GM12874 (cell line): ENCODE measurements around the gene ABHD14A.

Source experiments
- CTCF ChIP-seq: IDR thresholded peaks from 2 replicates; pipeline ENCODE4 v1.5.1; 2011; ENCODE audit warnings: low read depth, mild to moderate bottlenecking, control low read depth, low read length, moderate library complexity; ENCODE audit not compliant: insufficient read depth

Gene ABHD14A

GRCh38 chr3:51983578-51984268, 8.9 kb downstream of the ABHD14A start:
- no peak for TF ChIP-seq CTCF

GRCh38 chr3:51984269-51984647, 9.4 kb downstream of the ABHD14A start:
- TF ChIP-seq CTCF: no peak

- no peak for TF ChIP-seq CTCF
Observed at GRCh38 chr3:51985063-51985462, 10.2 kb downstream of the ABHD14A start.

GRCh38 chr3:51986010-51986947, 11.4 kb downstream of the ABHD14A start:
- no peak for TF ChIP-seq CTCF

GRCh38 chr3:51987568-51987967, 12.7 kb downstream of the ABHD14A start:
- TF ChIP-seq CTCF: no peak

- no peak for TF ChIP-seq CTCF
Observed at GRCh38 chr3:51988286-51989146, 13.7 kb downstream of the ABHD14A start.
